GM18861 (cell line): ENCODE measurements around the gene GPR142.

Experiments
- ATAC-seq: cut with Tn5 transposase; IDR thresholded peaks from one replicate; pipeline ENCODE4 v1.9.1; 2021; ENCODE audit not compliant: unreplicated experiment

GPR142 gene

GRCh38 chr17:74367206-74367605, at the start of gene GPR142:
TSS of gene GPR142 (plus strand) at chr17:74367506. CDS start at chr17:74369541, 2,035 bp downstream.
- ATAC-seq, result no peak

- no peak for ATAC-seq
Measured at GRCh38 chr17:74318391-74318790, 48.9 kb upstream of the GPR142 start.

- no peak for ATAC-seq
Measured at GRCh38 chr17:74324521-74324920, 42.8 kb upstream of the GPR142 start.

- no peak for ATAC-seq
Measured at GRCh38 chr17:74325376-74325742, 41.9 kb upstream of the GPR142 start.

GRCh38 chr17:74325743-74326379, 41.4 kb upstream of the GPR142 start, which contains the start of gene KIF19:
TSS of gene KIF19 (plus strand) at chr17:74326226. CDS start at chr17:74326350, 124 bp downstream.
- ATAC-seq, result no peak

GRCh38 chr17:74326506-74326905, 40.8 kb upstream of the GPR142 start:
- ATAC-seq, result no peak

- no peak for ATAC-seq
Measured at GRCh38 chr17:74328487-74328886, 38.8 kb upstream of the GPR142 start.

GRCh38 chr17:74329378-74329777, 37.9 kb upstream of the GPR142 start:
- ATAC-seq, result no peak

- ATAC-seq, result no peak
Measured at GRCh38 chr17:74330446-74330845, 36.9 kb upstream of the GPR142 start.

- ATAC-seq, result no peak
Measured at GRCh38 chr17:74332017-74332650, 35.2 kb upstream of the GPR142 start.

- no peak for ATAC-seq
Measured at GRCh38 chr17:74332763-74333283, 34.5 kb upstream of the GPR142 start.

GRCh38 chr17:74334393-74335039, 32.8 kb upstream of the GPR142 start:
- ATAC-seq, result no peak

GRCh38 chr17:74335529-74336062, 31.7 kb upstream of the GPR142 start:
- ATAC-seq, result no peak

- no peak for ATAC-seq
Measured at GRCh38 chr17:74336307-74336706, 31.0 kb upstream of the GPR142 start.

GRCh38 chr17:74337834-74338500, 29.3 kb upstream of the GPR142 start:
- ATAC-seq, result no peak

- ATAC-seq, result no peak
Measured at GRCh38 chr17:74339537-74340195, 27.6 kb upstream of the GPR142 start.

GRCh38 chr17:74340470-74341023, 26.8 kb upstream of the GPR142 start:
- ATAC-seq, result no peak

- ATAC-seq, result no peak
Measured at GRCh38 chr17:74342224-74342623, 25.1 kb upstream of the GPR142 start.

GRCh38 chr17:74343121-74343520, 24.2 kb upstream of the GPR142 start:
- ATAC-seq, result no peak

- ATAC-seq, result no peak
Measured at GRCh38 chr17:74343526-74344284, 23.6 kb upstream of the GPR142 start.
